Astrocyte (in vitro differentiated cells and primary cell): ENCODE measurements around the gene SPTBN2. TPM values are rescaled to one million over a fixed set of nuclear protein-coding genes. Genes with fewer than 3 reads are reported as not detected.

Source experiments
- DNase-seq: peaks from one replicate; pipeline ENCODE4 v3.0.0-alpha.2; 2010; ENCODE audit warnings: low read depth
- FAIRE-seq: peaks from 2 replicates; lab custom pipeline; 2011; peaks lifted over from hg19 to GRCh38; lab: Jason Lieb, UNC
- H2AFZ ChIP-seq: 2 replicates; pipeline ENCODE4 v1.6.0; 2012; ENCODE audit warnings: low read depth, low read length, inconsistent platforms
- H3K27ac ChIP-seq: 2 replicates; pipeline ENCODE4 v1.5.1; 2011; ENCODE audit warnings: low read depth, low read length, inconsistent platforms
- H3K27me3 ChIP-seq: 2 replicates; pipeline ENCODE4 v1.6.0; 2011; ENCODE audit warnings: low read length, inconsistent platforms; ENCODE audit not compliant: insufficient read depth
- H3K36me3 ChIP-seq: 2 replicates; pipeline ENCODE4 v1.5.1; 2011; ENCODE audit warnings: low read length, inconsistent platforms; ENCODE audit not compliant: insufficient read depth
- H3K4me1 ChIP-seq: 2 replicates; pipeline ENCODE4 v1.5.1; 2011; ENCODE audit warnings: low read length, inconsistent platforms; ENCODE audit not compliant: insufficient read depth
- H3K4me2 ChIP-seq: 2 replicates; pipeline ENCODE4 v1.6.0; 2012; ENCODE audit warnings: low read length, inconsistent platforms
- H3K4me3 ChIP-seq: 2 replicates; pipeline ENCODE4 v1.5.1; 2011; ENCODE audit warnings: low read depth, mild to moderate bottlenecking, low read length, inconsistent platforms; ENCODE audit not compliant: insufficient read depth
- H3K79me2 ChIP-seq: 2 replicates; pipeline ENCODE4 v1.6.0; 2012; ENCODE audit warnings: mild to moderate bottlenecking, low read length, inconsistent platforms; ENCODE audit not compliant: insufficient read depth
- H3K9ac ChIP-seq: 2 replicates; pipeline ENCODE4 v1.6.0; 2012; ENCODE audit warnings: mild to moderate bottlenecking, low read length, inconsistent platforms
- H3K9me3 ChIP-seq: 2 replicates; pipeline ENCODE4 v1.5.1; 2012; ENCODE audit warnings: low read depth, mild to moderate bottlenecking, low read length, inconsistent platforms; ENCODE audit not compliant: insufficient read depth
- H4K20me1 ChIP-seq: 2 replicates; pipeline ENCODE4 v1.6.0; 2012; ENCODE audit warnings: low read length, inconsistent platforms; ENCODE audit not compliant: insufficient read depth
- H3K27ac Mint-ChIP-seq: one replicate; pipeline ENCODE4 v1.8.0; 2021; ENCODE audit warnings: mild to moderate bottlenecking, mixed read lengths; ENCODE audit not compliant: unreplicated experiment
- H3K27me3 Mint-ChIP-seq: one replicate; pipeline ENCODE4 v1.8.0; 2021; ENCODE audit warnings: low read depth, mixed read lengths; ENCODE audit not compliant: unreplicated experiment
- H3K36me3 Mint-ChIP-seq: one replicate; pipeline ENCODE4 v1.8.0; 2021; ENCODE audit warnings: low read depth, mixed read lengths; ENCODE audit not compliant: unreplicated experiment
- H3K4me1 Mint-ChIP-seq: one replicate; pipeline ENCODE4 v1.8.0; 2021; ENCODE audit warnings: low read depth, mixed read lengths; ENCODE audit not compliant: unreplicated experiment
- H3K4me3 Mint-ChIP-seq: one replicate; pipeline ENCODE4 v1.8.0; 2021; ENCODE audit warnings: mild to moderate bottlenecking, moderate library complexity, mixed read lengths; ENCODE audit not compliant: unreplicated experiment
- H3K9me3 Mint-ChIP-seq: one replicate; pipeline ENCODE4 v1.8.0; 2021; ENCODE audit warnings: mild to moderate bottlenecking, mixed read lengths; ENCODE audit not compliant: unreplicated experiment
- CTCF ChIP-seq: IDR thresholded peaks from 2 replicates; pipeline ENCODE4 v1.5.1; 2011; ENCODE audit warnings: low read depth, mild to moderate bottlenecking, inconsistent platforms, low read length, moderate library complexity; ENCODE audit not compliant: insufficient read depth
- EZH2 ChIP-seq: IDR thresholded peaks from 2 replicates; pipeline ENCODE4 v1.6.1; 2012; ENCODE audit warnings: mild to moderate bottlenecking, low read length, inconsistent platforms; ENCODE audit not compliant: insufficient read depth
- total RNA-seq: library from RNA; stranded (reverse); gene quantifications from 2 replicates; pipeline ENCODE4 v1.2.1, GENCODE V29; 2021

SPTBN2 gene
- total RNA-seq, 1 donor from 2014 or later, result 18.2 TPM

GRCh38 chr11:66688561-66689534 is 40.2 kb downstream of the SPTBN2 start:
- Histone ChIP-seq H3K79me2 (no peaks in the 10 kb centered on the region), H3K9me3 (no peaks in the 10 kb centered on the region), H3K4me1 (no peaks in the 10 kb centered on the region), H3K36me3 (no peaks in the 10 kb centered on the region), H4K20me1 (no peaks in the 10 kb centered on the region), H3K27ac (no peak overlapping the region), H2AFZ (no peak overlapping the region), H3K27me3 (no peaks in the 10 kb centered on the region), H3K4me2 (no peak overlapping the region), H3K9ac (no peak overlapping the region), H3K4me3 (no peak overlapping the region)
- DNase-seq, result no peak
- TF ChIP-seq EZH2 (no peak), CTCF (no peak)
- Mint-ChIP-seq H3K4me1 (peaks cover 5% of the 10 kb centered on the region), H3K36me3 (peaks cover 16% of the 10 kb centered on the region), H3K27ac (no peak overlapping the region), H3K9me3 (no peaks in the 10 kb centered on the region), H3K27me3 (no peaks in the 10 kb centered on the region), H3K4me3 (no peak overlapping the region)
- FAIRE-seq, result no peak

- Histone ChIP-seq H3K27me3 (no peaks in the 10 kb centered on the region), H3K79me2 (no peaks in the 10 kb centered on the region), H3K9ac (no peak overlapping the region), H2AFZ (no peak overlapping the region), H3K27ac (no peak overlapping the region), H3K4me3 (no peak overlapping the region), H3K4me2 (no peak overlapping the region), H4K20me1 (no peaks in the 10 kb centered on the region), H3K36me3 (no peaks in the 10 kb centered on the region), H3K4me1 (no peaks in the 10 kb centered on the region), H3K9me3 (no peaks in the 10 kb centered on the region)
- Mint-ChIP-seq H3K4me1 (peaks cover 5% of the 10 kb centered on the region), H3K36me3 (peaks cover 19% of the 10 kb centered on the region), H3K27ac (no peak overlapping the region), H3K9me3 (no peaks in the 10 kb centered on the region), H3K4me3 (no peak overlapping the region), H3K27me3 (no peaks in the 10 kb centered on the region)
- DNase-seq, result no peak
- no peak for TF ChIP-seq CTCF
- TF ChIP-seq EZH2, result no peak
- no peak for FAIRE-seq
These were observed 41.2 kb downstream of the SPTBN2 start for GRCh38 chr11:66687831-66688281.
